Duodenal mucosa (tissue), 2 donors: ENCODE data around the gene ZNF208.
"Not testable (repeated sequence)": the region's sequence is repeated elsewhere in the genome, so short reads cannot be mapped to it uniquely, and the experiment has no call there.

Experiments used
- H3K27ac ChIP-seq: one replicate; pipeline ENCODE4 v1.7.0; 2013; ENCODE audit warnings: low read depth, low read length
- H3K27me3 ChIP-seq, 2 donors: one replicate each; pipeline ENCODE4 v1.7.0; 2013; ENCODE audit warnings: low read length in 2 of 2, control low read depth in 1 of 2; ENCODE audit not compliant: insufficient read depth in 2 of 2, control insufficient read depth in 1 of 2
- H3K36me3 ChIP-seq, 2 donors: one replicate each; pipeline ENCODE4 v1.7.0; 2013; ENCODE audit warnings: low read length in 2 of 2, control low read depth in 1 of 2; ENCODE audit not compliant: insufficient read depth in 2 of 2, control insufficient read depth in 1 of 2
- H3K4me1 ChIP-seq, 2 donors: one replicate each; pipeline ENCODE4 v1.7.0; 2013; ENCODE audit warnings: low read length in 2 of 2, control low read depth in 1 of 2; ENCODE audit not compliant: insufficient read depth in 2 of 2, control insufficient read depth in 1 of 2
- H3K4me3 ChIP-seq, 2 donors: one replicate each; pipeline ENCODE4 v1.7.0; 2013; ENCODE audit warnings: low read length in 2 of 2, low read depth in 1 of 2
- H3K9ac ChIP-seq, 2 donors: one replicate each; pipeline ENCODE4 v1.7.0; 2013; ENCODE audit warnings: low read length in 2 of 2, low read depth in 1 of 2
- H3K9me3 ChIP-seq, 2 donors: one replicate each; pipeline ENCODE4 v1.7.0; 2013; ENCODE audit warnings: low read length in 2 of 2, control low read depth in 1 of 2; ENCODE audit not compliant: control insufficient read depth in 1 of 2

The ZNF208 gene

DNA sequence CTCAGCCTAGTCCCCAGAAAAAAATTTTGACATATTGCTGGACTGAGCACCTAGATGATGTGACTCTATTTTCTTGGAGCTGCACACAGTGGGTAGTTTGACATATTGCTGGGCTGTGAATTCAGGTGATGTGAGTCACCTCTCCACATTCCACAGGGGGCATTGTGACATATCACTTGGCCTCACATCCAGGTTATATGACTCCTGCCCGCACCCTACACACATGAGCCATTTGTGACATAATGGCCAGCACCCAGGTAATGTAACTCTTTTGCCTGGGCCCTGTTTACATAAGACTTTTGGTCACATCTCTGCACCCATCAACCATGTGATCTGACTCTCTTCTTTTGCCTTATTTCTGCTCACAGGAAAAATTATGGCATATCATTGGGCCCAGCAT, 119.7 kb downstream of the ZNF208 start:
- H3K9me3 ChIP-seq: peaks cover 4 to 6% of the 10 kb centered on the region in 2 donors
- H3K27me3 ChIP-seq: no peaks in the 10 kb centered on the region
- no peak overlapping the region for H3K9ac ChIP-seq
- H3K4me3 ChIP-seq: no peak overlapping the region
- H3K36me3 ChIP-seq: no peaks in the 10 kb centered on the region
- H3K27ac ChIP-seq: no peak overlapping the region
- H3K4me1 ChIP-seq: no peaks in the 10 kb centered on the region

GRCh38 chr19:21890017-21890416, 120.7 kb downstream of the ZNF208 start:
- not testable (repeated sequence) for H3K36me3 ChIP-seq, H3K27me3 ChIP-seq, H3K9ac ChIP-seq, H3K27ac ChIP-seq, H3K9me3 ChIP-seq, H3K4me1 ChIP-seq, H3K4me3 ChIP-seq

- not testable (repeated sequence) for H3K9ac ChIP-seq, H3K9me3 ChIP-seq, H3K4me1 ChIP-seq, H3K27me3 ChIP-seq, H3K36me3 ChIP-seq, H3K27ac ChIP-seq, H3K4me3 ChIP-seq
Observed at GRCh38 chr19:21885516-21885915, 125.2 kb downstream of the ZNF208 start.

GRCh38 chr19:21884786-21885185, 126.0 kb downstream of the ZNF208 start:
- H3K27me3 ChIP-seq: not testable (repeated sequence)

DNA sequence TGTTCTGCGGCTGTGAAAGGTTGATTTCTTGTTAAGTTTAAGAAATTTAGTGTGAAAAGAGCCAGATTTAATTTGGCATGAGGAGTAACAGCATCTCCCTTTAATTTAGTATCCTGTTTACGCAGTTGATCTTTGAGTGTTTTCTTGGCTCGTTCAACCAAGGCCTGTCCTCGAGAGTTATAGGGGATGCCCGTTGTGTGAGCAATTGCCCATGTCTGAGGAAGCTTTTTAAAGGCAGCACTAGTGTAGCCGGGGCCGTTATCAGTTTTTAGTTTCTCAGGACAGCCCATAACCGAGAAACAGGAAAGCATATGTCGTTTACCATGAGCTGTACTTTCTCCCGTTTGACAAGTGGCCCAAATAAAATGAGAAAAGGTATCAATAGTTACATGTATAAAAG, 127.2 kb downstream of the ZNF208 start:
- no peak overlapping the region for H3K27ac ChIP-seq
- H3K9me3 ChIP-seq: peaks cover 4 to 9% of the 10 kb centered on the region in 2 donors
- H3K27me3 ChIP-seq: no peaks in the 10 kb centered on the region
- H3K9ac ChIP-seq: no peak overlapping the region
- H3K4me3 ChIP-seq: no peak overlapping the region
- H3K36me3 ChIP-seq: no peaks in the 10 kb centered on the region
- no peaks in the 10 kb centered on the region for H3K4me1 ChIP-seq

More at GRCh38 chr19:21884786-21885185, 126.0 kb downstream of the ZNF208 start:
- not testable (repeated sequence) for H3K4me1 ChIP-seq, H3K36me3 ChIP-seq, H3K9me3 ChIP-seq, H3K27ac ChIP-seq, H3K4me3 ChIP-seq, H3K9ac ChIP-seq
